Liver (tissue), 9 donors: Measurements from ENCODE around the gene UBR4. TPM values are rescaled to one million over a fixed set of nuclear protein-coding genes. Genes with fewer than 3 reads are reported as not detected.

Experiments
- DNase-seq: peaks from one replicate; pipeline ENCODE4 v3.0.0-alpha.2; 2017; ENCODE audit warnings: low spot score
- H3K27ac ChIP-seq, 2 donors: one replicate each; pipeline ENCODE4 v1.7.0; 2013; ENCODE audit warnings: inconsistent platforms in 2 of 2, low read length in 2 of 2, control low read depth in 1 of 2, low read depth in 1 of 2, mild to moderate bottlenecking in 1 of 2
- H3K27me3 ChIP-seq, 4 donors: one replicate each; pipeline versions ENCODE4 v1.6.1 to v1.7.0; 2013; ENCODE audit warnings: low read length in 3 of 4, inconsistent platforms in 1 of 4, mild to moderate bottlenecking in 1 of 4, moderate library complexity in 1 of 4; ENCODE audit not compliant: control insufficient read depth in 4 of 4, insufficient read depth in 4 of 4
- H3K36me3 ChIP-seq, 4 donors: one replicate each; pipeline versions ENCODE4 v1.6.1 to v1.7.0; 2013; ENCODE audit warnings: low read length in 3 of 4, mild to moderate bottlenecking in 3 of 4, low read depth in 1 of 4, moderate library complexity in 1 of 4; ENCODE audit not compliant: control insufficient read depth in 4 of 4, insufficient read depth in 3 of 4
- H3K4me1 ChIP-seq, 4 donors: one replicate each; pipeline versions ENCODE4 v1.6.1 to v1.7.0; 2013; ENCODE audit warnings: low read length in 3 of 4, mild to moderate bottlenecking in 3 of 4, moderate library complexity in 1 of 4; ENCODE audit not compliant: control insufficient read depth in 4 of 4, insufficient read depth in 4 of 4
- H3K4me3 ChIP-seq, 3 donors: one replicate each; pipeline versions ENCODE4 v1.6.1 to v1.7.0; 2013; ENCODE audit warnings: low read length in 3 of 3, control low read depth in 1 of 3, low read depth in 1 of 3, mild to moderate bottlenecking in 1 of 3
- H3K9ac ChIP-seq, 2 donors: one replicate each; pipeline ENCODE4 v1.7.0; 2013; ENCODE audit warnings: low read length in 2 of 2, mild to moderate bottlenecking in 2 of 2, moderate library complexity in 2 of 2, control low read depth in 1 of 2, low read depth in 1 of 2
- H3K9me3 ChIP-seq, 4 donors: one replicate each; pipeline versions ENCODE4 v1.6.1 to v1.7.0; 2013; ENCODE audit warnings: low read length in 3 of 4; ENCODE audit not compliant: control insufficient read depth in 4 of 4
- EGR1 ChIP-seq, 2 donors: IDR thresholded peaks; 2 replicates each; pipeline ENCODE4 v1.6.1; 2016 to 2018; ENCODE audit warnings: antibody characterized with exemption in 2 of 2, low read depth in 2 of 2
- FOXA1 ChIP-seq: IDR thresholded peaks from 2 replicates; pipeline ENCODE4 v1.6.1; 2016; ENCODE audit warnings: antibody characterized with exemption
- FOXA2 ChIP-seq: IDR thresholded peaks from 2 replicates; pipeline ENCODE4 v1.6.1; 2016; ENCODE audit warnings: antibody characterized with exemption
- GABPA ChIP-seq, 2 donors: IDR thresholded peaks in 1 of 2; conservative IDR thresholded peaks in 1 of 2; 2 replicates each; pipeline ENCODE4 v1.6.1; 2016; ENCODE audit warnings: antibody characterized with exemption in 2 of 2, mild to moderate bottlenecking in 1 of 2, moderate library complexity in 1 of 2
- HNF4G ChIP-seq: IDR thresholded peaks from 2 replicates; pipeline ENCODE4 v1.6.1; 2016; ENCODE audit warnings: antibody characterized with exemption
- JUND ChIP-seq, 2 donors: IDR thresholded peaks; 2 replicates each; pipeline ENCODE4 v1.6.1; 2016; ENCODE audit warnings: antibody characterized with exemption in 2 of 2
- MAX ChIP-seq: IDR thresholded peaks from 2 replicates; pipeline ENCODE4 v1.6.1; 2016; ENCODE audit warnings: antibody characterized with exemption
- NR2F2 ChIP-seq: IDR thresholded peaks from 2 replicates; pipeline ENCODE4 v1.6.1; 2016; ENCODE audit warnings: antibody characterized with exemption
- RAD21 ChIP-seq, 2 donors: IDR thresholded peaks; 2 replicates each; pipeline ENCODE4 v1.6.1; 2016; ENCODE audit warnings: antibody characterized with exemption in 2 of 2, mild to moderate bottlenecking in 2 of 2
- REST ChIP-seq: IDR thresholded peaks from 2 replicates; pipeline ENCODE4 v1.6.1; 2016; ENCODE audit warnings: antibody characterized with exemption, mild to moderate bottlenecking
- RXRA ChIP-seq, 2 donors: IDR thresholded peaks; 2 replicates each; pipeline ENCODE4 v1.6.1; 2017 to 2018; ENCODE audit warnings: antibody characterized with exemption in 2 of 2, mild to moderate bottlenecking in 1 of 2
- SP1 ChIP-seq: IDR thresholded peaks from 2 replicates; pipeline ENCODE4 v1.6.1; 2018; ENCODE audit warnings: antibody characterized with exemption, mild to moderate bottlenecking
- TAF1 ChIP-seq: conservative IDR thresholded peaks from 2 replicates; pipeline ENCODE4 v1.6.1; 2016; ENCODE audit warnings: antibody characterized with exemption, mild to moderate bottlenecking
- YY1 ChIP-seq: IDR thresholded peaks from 2 replicates; pipeline ENCODE4 v1.6.1; 2016; ENCODE audit warnings: antibody characterized with exemption, mild to moderate bottlenecking
- WGBS: extraction: QIAGEN DNeasy Blood & Tissue Kit; methylation state at CpG from one replicate; pipeline ENCODE4 v1.1.7; 2013; 5-methylcytosine and 5-hydroxymethylcytosine counted together
- polyA plus RNA-seq, 2 donors: library from polyadenylated mRNA; stranded (reverse) in 1 of 2; unstranded in 1 of 2; fragments of 200-250 nt in 1 of 2; fragments of >200 nt in 1 of 2; fragmentation: Nextera tagmentation in 1 of 2; extraction: Ambion mirVana in 1 of 2; gene quantifications; one replicate each; pipeline versions ENCODE4 v1.2.1 to v1.2.3, GENCODE V29; 2013 to 2015
- total RNA-seq, 2 donors: library from RNA; depleted of rRNA; stranded (reverse); fragments of >200 nt; gene quantifications; one replicate each; pipeline ENCODE4 v1.2.3, GENCODE V29; 2014
- TF ChIP-seq, protein P1 (sequence below): IDR thresholded peaks from 2 replicates; pipeline ENCODE4 v1.6.1; 2016; ENCODE audit warnings: antibody characterized with exemption
- donor health status: healthy.
- donor health status: healthy.
- donor health status: healthy.
- donor health status: healthy.
- donor health status: healthy.

Gene UBR4
- total and polyA plus RNA-seq, 4 donors: 45.4 to 156 (median 86.9) TPM

- Histone ChIP-seq H3K9me3 (no peaks in the 10 kb centered on the region), H3K9ac (no peak overlapping the region), H3K4me3 (no peak overlapping the region), H3K4me1 (peaks cover 13 to 52% (median 44%) of the 10 kb centered on the region in 4 donors), H3K27ac (no peak overlapping the region), H3K36me3 (no peaks in the 10 kb centered on the region), H3K27me3 (no peaks in the 10 kb centered on the region)
- 72% methylated on average over 3 of the region's 3 CpGs for WGBS
- TF ChIP-seq TAF1 (no peak), YY1 (no peak), MAX (no peak), FOXA2 (no peak)
- DNase-seq: no peak
Observed at GRCh38 chr1:19206947-19207346, 3.1 kb downstream of the UBR4 start.

GRCh38 chr1:19205845-19206244, 4.2 kb downstream of the UBR4 start:
- no peak overlapping the region for H3K9ac ChIP-seq
- no peaks in the 10 kb centered on the region for H3K27me3 ChIP-seq
- TF ChIP-seq RAD21 (IDR thresholded peaks at IDR 0.05) (no peak), YY1 (no peak), HNF4G (no peak), FOXA2 (no peak), NR2F2 (no peak), EGR1 (IDR thresholded peaks at IDR 0.05; ENCODE audit: low read depth in 2 of 2) (no peak), GABPA (IDR thresholded peaks at IDR 0.05 in 1 of 2, conservative IDR thresholded peaks at IDR 0.05 in 1 of 2) (no peak), RXRA (IDR thresholded peaks at IDR 0.05) (no peak), SP1 (no peak)
- TF ChIP-seq, protein P1, sequence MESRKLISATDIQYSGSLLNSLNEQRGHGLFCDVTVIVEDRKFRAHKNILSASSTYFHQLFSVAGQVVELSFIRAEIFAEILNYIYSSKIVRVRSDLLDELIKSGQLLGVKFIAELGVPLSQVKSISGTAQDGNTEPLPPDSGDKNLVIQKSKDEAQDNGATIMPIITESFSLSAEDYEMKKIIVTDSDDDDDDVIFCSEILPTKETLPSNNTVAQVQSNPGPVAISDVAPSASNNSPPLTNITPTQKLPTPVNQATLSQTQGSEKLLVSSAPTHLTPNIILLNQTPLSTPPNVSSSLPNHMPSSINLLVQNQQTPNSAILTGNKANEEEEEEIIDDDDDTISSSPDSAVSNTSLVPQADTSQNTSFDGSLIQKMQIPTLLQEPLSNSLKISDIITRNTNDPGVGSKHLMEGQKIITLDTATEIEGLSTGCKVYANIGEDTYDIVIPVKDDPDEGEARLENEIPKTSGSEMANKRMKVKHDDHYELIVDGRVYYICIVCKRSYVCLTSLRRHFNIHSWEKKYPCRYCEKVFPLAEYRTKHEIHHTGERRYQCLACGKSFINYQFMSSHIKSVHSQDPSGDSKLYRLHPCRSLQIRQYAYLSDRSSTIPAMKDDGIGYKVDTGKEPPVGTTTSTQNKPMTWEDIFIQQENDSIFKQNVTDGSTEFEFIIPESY: no peak
- no peak for DNase-seq
- peaks cover 13 to 47% (median 40%) of the 10 kb centered on the region in 4 donors for H3K4me1 ChIP-seq
- H3K9me3 ChIP-seq: no peaks in the 10 kb centered on the region
- H3K27ac ChIP-seq: no peak overlapping the region
- no peaks in the 10 kb centered on the region for H3K36me3 ChIP-seq
- WGBS: 47% methylated on average over 5 of the region's 5 CpGs
- no peak overlapping the region for H3K4me3 ChIP-seq

DNA sequence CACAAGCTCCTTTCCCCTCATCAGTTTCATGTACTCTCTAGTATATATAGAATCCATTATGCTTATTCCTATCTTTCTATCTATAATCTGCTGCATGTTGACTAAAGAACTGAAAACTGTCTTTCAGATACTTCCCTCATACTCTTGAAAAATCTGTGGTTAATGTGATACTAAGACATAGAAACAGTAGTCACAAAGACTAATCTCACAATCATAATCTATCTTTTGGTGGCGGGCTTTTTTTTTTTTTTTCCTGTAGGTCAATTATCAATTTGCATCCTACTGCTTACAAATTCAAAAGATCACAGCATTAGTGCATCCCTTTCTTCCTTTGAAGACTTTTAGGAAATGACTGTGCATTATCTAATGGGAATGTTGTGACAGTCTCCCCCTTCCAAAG, 4.7 kb downstream of the UBR4 start:
- H3K27ac ChIP-seq: no peak overlapping the region
- H3K36me3 ChIP-seq: no peaks in the 10 kb centered on the region
- H3K4me1 ChIP-seq: peaks cover 16 to 50% (median 39%) of the 10 kb centered on the region in 4 donors
- no peaks in the 10 kb centered on the region for H3K9me3 ChIP-seq
- no peaks in the 10 kb centered on the region for H3K27me3 ChIP-seq
- H3K4me3 ChIP-seq: no peak overlapping the region
- 92% methylated on average over 1 of the region's 1 CpG for WGBS
- no peak for DNase-seq
- no peak for TF ChIP-seq YY1
- no peak for TF ChIP-seq FOXA2
- TF ChIP-seq REST: no peak
- TF ChIP-seq FOXA1: no peak
- no peak for TF ChIP-seq SP1
- TF ChIP-seq JUND (IDR thresholded peaks at IDR 0.05): no peak
- no peak for TF ChIP-seq RXRA (IDR thresholded peaks at IDR 0.05)
- TF ChIP-seq RAD21 (IDR thresholded peaks at IDR 0.05): no peak
- no peak for TF ChIP-seq MAX
- H3K9ac ChIP-seq: no peak overlapping the region
